Activated naive CD8-positive, alpha-beta T cell (primary cell): Measurements from ENCODE around the gene NFKB2.

Experiments used
- H3K27ac Mint-ChIP-seq: one replicate; pipeline ENCODE4 v1.8.0; 2021; ENCODE audit warnings: mixed read lengths
- H3K27me3 Mint-ChIP-seq: one replicate; pipeline ENCODE4 v1.8.0; 2021; ENCODE audit warnings: mixed read lengths
- H3K36me3 Mint-ChIP-seq: one replicate; pipeline ENCODE4 v1.8.0; 2021; ENCODE audit warnings: mixed read lengths
- H3K4me1 Mint-ChIP-seq: one replicate; pipeline ENCODE4 v1.8.0; 2021; ENCODE audit warnings: low read depth, mixed read lengths
- H3K4me3 Mint-ChIP-seq: one replicate; pipeline ENCODE4 v1.8.0; 2021; ENCODE audit warnings: mild to moderate bottlenecking, mixed read lengths
- H3K9me3 Mint-ChIP-seq: one replicate; pipeline ENCODE4 v1.8.0; 2021; ENCODE audit warnings: low read depth, mixed read lengths

NFKB2 gene

DNA sequence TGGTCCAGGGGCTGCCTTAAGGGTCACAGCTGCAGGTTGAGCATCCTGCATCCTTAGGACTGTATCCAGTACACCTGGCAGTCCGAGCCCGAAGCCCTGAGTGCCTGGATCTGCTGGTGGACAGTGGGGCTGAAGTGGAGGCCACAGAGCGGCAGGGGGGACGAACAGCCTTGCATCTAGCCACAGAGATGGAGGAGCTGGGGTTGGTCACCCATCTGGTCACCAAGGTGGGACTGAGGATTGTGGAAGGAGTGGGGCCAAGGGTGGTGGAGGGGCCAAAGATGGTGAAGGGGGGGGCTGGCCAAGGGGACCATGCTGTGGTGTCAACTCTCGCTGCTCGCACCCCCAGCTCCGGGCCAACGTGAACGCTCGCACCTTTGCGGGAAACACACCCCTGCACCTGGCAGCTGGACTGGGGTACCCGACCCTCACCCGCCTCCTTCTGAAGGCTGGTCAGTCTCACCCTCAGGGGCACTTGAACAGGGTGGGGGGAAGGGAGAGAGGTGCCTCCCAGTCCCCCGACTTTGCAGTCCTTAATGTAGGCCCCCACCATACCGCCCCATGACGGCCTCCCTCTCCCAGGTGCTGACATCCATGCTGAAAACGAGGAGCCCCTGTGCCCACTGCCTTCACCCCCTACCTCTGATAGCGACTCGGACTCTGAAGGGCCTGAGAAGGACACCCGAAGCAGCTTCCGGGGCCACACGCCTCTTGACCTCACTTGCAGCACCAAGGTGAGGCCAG is 5.3 kb downstream of the NFKB2 start:
- peaks cover 2% of the 10 kb centered on the region for H3K36me3 Mint-ChIP-seq
- H3K27me3 Mint-ChIP-seq = no peaks in the 10 kb centered on the region

DNA sequence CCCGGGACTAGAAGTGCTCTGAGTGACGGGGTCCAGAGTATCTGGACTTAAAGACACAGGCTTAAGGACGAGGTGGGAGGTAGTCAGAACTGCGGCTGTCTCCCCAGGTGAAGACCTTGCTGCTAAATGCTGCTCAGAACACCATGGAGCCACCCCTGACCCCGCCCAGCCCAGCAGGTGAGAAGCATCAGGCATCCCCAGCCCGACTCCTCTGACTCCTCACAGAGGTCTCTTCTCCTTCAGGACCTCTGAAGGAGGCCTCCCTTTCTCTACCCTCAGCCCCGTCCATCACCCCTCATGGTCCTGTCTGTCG is 5.8 kb downstream of the NFKB2 start:
- Mint-ChIP-seq H3K36me3 (peaks cover 2% of the 10 kb centered on the region), H3K4me3 (no peak overlapping the region), H3K27ac (no peak overlapping the region), H3K27me3 (no peaks in the 10 kb centered on the region), H3K4me1 (peaks cover 33% of the 10 kb centered on the region), H3K9me3 (no peaks in the 10 kb centered on the region)

More for the DNA sequence above, 5.3 kb downstream of the NFKB2 start:
- peak overlapping the region; percentile 46 for H3K27ac Mint-ChIP-seq
- no peak overlapping the region for H3K4me3 Mint-ChIP-seq
- H3K9me3 Mint-ChIP-seq = no peaks in the 10 kb centered on the region
- peaks cover 35% of the 10 kb centered on the region for H3K4me1 Mint-ChIP-seq

DNA sequence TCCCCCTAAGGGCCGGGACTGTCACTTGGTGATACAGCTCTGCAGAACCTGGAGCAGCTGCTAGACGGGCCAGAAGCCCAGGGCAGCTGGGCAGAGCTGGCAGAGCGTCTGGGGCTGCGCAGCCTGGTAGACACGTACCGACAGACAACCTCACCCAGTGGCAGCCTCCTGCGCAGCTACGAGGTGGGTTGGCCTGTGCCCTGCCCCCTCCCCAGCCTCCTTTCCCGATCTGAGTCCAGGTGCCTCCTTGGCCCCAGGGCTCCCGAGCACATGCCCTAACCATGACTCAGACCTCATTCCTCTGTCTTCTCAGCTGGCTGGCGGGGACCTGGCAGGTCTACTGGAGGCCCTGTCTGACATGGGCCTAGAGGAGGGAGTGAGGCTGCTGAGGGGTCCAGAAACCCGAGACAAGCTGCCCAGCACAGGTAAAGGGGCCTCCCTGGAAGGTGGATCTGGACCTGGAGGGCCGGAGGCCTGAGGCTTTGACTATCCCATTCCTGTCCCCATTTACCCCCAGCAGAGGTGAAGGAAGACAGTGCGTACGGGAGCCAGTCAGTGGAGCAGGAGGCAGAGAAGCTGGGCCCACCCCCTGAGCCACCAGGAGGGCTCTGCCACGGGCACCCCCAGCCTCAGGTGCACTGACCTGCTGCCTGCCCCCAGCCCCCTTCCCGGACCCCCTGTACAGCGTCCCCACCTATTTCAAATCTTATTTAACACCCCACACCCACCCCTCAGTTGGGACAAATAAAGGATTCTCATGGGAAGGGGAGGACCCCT is 6.4 kb downstream of the NFKB2 start:
- H3K36me3 Mint-ChIP-seq = peaks cover 2% of the 10 kb centered on the region
- no peak overlapping the region for H3K4me3 Mint-ChIP-seq
- no peaks in the 10 kb centered on the region for H3K9me3 Mint-ChIP-seq
- H3K27ac Mint-ChIP-seq = no peak overlapping the region
- H3K4me1 Mint-ChIP-seq = peaks cover 29% of the 10 kb centered on the region
- no peaks in the 10 kb centered on the region for H3K27me3 Mint-ChIP-seq

DNA sequence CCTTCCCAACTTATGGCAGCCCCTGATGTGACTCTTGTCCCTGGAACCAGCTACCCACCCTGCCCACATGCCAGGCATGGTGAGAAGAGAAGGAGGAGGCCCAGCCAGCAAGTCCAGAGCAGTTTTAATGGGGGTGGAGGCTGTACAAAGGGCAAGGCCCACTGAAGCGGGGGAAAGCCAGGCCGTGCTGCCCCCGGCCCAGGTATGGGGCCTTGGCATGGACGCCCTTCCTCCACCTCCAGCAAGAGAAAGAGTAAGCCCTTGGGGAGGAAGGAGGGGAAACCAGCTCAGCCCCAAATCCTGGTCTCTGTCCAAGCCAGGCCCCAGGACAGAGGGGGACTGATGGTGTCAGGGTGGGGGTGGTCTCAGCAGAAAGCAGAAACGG is 7.0 kb downstream of the NFKB2 start:
- H3K9me3 Mint-ChIP-seq = no peaks in the 10 kb centered on the region
- no peak overlapping the region for H3K4me3 Mint-ChIP-seq
- H3K27ac Mint-ChIP-seq = no peak overlapping the region
- no peaks in the 10 kb centered on the region for H3K27me3 Mint-ChIP-seq
- peaks cover 26% of the 10 kb centered on the region for H3K4me1 Mint-ChIP-seq
- H3K36me3 Mint-ChIP-seq = peaks cover 2% of the 10 kb centered on the region

DNA sequence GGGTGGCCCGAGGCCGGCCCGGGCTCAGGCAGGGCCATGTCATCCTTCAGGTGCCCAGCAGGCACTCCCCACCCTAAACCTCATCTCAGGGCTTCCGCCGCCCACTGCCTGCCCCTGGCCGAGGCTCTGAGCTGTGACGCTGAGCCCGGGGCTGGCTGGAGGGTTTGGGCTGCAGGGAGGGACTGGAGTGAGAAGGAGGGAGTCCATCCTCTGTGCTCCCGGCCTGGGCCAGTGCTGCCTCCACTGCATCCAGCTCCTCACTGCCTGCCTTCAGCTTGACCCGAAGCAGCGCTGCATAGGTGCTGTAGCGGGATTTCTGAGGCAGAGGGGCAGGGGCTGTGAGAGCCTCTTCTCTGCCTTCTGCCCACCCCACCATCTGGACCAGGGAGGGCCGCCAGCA is 7.6 kb downstream of the NFKB2 start:
- Mint-ChIP-seq H3K9me3 (no peaks in the 10 kb centered on the region), H3K36me3 (peaks cover 2% of the 10 kb centered on the region), H3K27ac (no peak overlapping the region), H3K27me3 (no peaks in the 10 kb centered on the region), H3K4me3 (no peak overlapping the region), H3K4me1 (peaks cover 24% of the 10 kb centered on the region)

DNA sequence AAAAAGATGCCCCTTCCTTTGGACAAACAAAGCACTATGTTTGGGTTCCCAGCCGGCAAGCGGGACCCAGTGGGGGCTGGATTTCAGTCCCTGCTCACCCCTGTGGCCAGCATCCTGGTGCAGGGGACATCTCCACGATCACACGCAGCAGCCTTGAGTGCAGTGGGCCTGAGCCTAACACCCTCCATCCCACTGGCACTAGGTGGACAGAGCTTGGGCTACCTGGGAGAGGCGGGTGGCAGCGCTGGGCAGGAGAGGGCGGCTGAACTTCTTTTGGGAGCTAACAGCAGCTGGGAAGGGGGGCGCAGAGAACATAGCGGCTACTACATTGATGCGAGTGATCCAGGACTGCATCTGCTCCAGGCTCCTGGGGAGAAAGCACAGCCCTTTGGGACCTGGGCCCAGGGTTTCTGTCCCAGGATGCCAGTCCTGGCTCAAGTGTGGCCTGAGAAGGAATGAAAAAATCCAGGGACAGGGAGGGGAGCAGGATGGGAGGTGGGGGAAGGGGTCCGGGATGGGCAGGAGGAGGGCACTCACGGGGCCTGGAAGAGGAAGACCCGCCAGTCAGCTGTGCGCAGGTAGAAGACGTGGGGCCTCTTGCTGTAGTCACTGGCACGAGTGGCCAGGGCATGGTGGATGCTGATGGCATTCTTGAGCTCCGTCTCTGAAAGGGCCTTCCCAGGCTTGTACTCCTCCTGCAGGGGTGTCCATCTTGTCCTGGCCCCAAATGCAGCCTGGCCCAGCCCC is 9.0 kb downstream of the NFKB2 start:
- Mint-ChIP-seq H3K4me3 (no peak overlapping the region), H3K4me1 (peaks cover 21% of the 10 kb centered on the region), H3K36me3 (peaks cover 2% of the 10 kb centered on the region), H3K27me3 (no peaks in the 10 kb centered on the region), H3K9me3 (no peaks in the 10 kb centered on the region), H3K27ac (no peak overlapping the region)

DNA sequence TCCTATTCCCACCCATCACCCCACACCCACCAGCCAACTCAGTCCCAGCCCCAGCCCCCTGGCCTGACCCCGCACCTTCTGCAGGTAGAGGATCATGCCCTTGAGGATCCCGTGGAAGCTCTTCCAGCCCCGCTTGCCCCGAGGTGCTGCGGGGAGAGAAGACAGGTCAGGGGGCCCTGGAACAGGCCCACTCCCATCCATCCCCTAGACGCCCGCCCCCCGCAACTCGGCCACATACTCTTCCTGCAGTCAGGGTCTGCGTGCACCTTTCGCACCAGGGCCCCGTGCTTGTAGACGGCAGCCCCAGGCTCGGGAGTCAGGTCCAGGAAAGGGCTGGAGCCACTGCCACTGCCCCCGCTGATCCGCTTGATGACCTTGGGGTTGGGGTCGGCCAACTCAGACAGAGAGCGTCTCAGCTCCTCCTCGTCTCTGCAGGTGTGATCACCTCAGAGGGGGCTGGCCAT is 9.6 kb downstream of the NFKB2 start:
- no peaks in the 10 kb centered on the region for H3K9me3 Mint-ChIP-seq
- no peaks in the 10 kb centered on the region for H3K27me3 Mint-ChIP-seq
- H3K4me1 Mint-ChIP-seq = peaks cover 24% of the 10 kb centered on the region
- no peak overlapping the region for H3K27ac Mint-ChIP-seq
- no peak overlapping the region for H3K4me3 Mint-ChIP-seq
- peaks cover 2% of the 10 kb centered on the region for H3K36me3 Mint-ChIP-seq

DNA sequence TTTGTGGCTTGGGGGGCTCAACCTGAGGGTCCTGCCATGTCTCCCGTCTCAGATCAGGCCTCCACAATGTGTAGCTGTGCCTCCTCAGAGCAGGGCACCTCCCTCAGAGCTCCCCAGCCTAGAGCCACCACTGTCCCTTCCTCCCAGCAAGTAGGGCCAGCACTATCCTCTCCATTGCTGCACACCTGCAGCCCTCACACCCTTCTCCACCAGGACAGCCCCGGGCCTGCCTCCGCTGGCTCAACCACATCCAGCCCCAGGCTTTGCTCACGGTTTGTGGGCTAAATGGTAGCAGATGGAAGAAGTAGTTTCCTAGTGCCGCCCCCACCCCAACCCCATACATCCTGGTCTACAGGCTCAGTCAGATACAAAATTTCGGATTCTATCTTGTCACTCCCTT is 10.1 kb downstream of the NFKB2 start:
- peaks cover 25% of the 10 kb centered on the region for H3K4me1 Mint-ChIP-seq
- H3K4me3 Mint-ChIP-seq = no peak overlapping the region
- no peaks in the 10 kb centered on the region for H3K27me3 Mint-ChIP-seq
- no peak overlapping the region for H3K27ac Mint-ChIP-seq
- no peaks in the 10 kb centered on the region for H3K9me3 Mint-ChIP-seq
- H3K36me3 Mint-ChIP-seq = no peaks in the 10 kb centered on the region

DNA sequence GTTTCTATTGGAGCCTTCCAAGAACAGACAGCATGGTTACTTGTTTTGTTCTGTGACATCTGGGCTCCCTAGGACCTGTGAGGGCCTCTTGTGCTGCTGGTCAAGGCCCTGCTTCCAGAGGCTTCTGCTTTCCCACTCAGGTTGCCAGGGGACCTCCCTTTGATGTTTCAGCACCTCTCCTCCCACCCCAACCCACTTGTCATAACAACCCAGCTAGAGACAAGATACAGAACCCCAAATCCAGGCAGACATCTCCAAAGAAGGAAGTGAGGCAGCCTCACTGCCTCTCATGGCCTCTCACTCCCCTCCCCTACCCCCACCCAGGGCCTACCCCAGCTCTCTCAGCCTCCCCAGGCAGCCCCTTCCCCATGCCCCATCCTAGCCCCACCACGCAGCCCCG is 11.3 kb downstream of the NFKB2 start:
- H3K36me3 Mint-ChIP-seq = no peaks in the 10 kb centered on the region
- no peak overlapping the region for H3K27ac Mint-ChIP-seq
- H3K27me3 Mint-ChIP-seq = no peaks in the 10 kb centered on the region
- H3K9me3 Mint-ChIP-seq = no peaks in the 10 kb centered on the region
- peaks cover 30% of the 10 kb centered on the region for H3K4me1 Mint-ChIP-seq
- no peak overlapping the region for H3K4me3 Mint-ChIP-seq

DNA sequence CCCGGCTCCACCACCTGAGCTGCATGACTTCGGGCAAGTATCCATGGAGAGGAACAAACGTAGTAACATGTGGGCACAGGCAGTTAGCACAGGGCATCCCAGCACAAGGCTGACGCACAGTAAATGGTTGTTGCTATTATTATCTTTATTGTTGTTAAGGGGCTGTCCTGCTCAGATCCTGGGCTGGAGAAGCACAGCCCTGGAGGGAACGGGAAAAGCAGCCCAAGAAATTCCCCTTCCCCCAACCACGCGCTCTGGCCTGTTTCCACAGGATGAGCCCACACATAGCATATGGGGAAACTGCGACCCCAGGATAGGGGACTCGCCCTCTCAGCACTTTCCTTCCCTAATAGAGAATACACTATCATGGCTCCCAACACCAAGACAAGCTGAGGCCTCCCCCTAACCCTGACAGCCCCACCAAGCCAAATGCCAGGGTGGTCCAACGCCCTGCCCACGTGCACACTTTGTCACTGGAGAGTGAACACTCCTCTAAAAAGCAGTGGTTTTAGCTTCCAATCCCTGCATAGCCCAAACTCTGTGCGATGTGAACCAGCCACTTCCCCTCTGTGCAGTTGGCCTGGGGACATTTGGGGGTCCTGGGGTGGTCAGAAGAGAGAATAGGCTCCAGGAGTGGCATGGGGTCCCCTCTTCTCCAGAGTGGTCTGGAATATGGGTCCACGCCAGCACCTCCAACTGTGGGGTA is 12.1 kb downstream of the NFKB2 start:
- H3K27ac Mint-ChIP-seq = peak overlapping the region; percentile 88
- no peaks in the 10 kb centered on the region for H3K9me3 Mint-ChIP-seq
- H3K27me3 Mint-ChIP-seq = no peaks in the 10 kb centered on the region
- H3K36me3 Mint-ChIP-seq = no peaks in the 10 kb centered on the region
- peak overlapping the region; percentile 30 for H3K4me3 Mint-ChIP-seq
- peaks cover 31% of the 10 kb centered on the region for H3K4me1 Mint-ChIP-seq

DNA sequence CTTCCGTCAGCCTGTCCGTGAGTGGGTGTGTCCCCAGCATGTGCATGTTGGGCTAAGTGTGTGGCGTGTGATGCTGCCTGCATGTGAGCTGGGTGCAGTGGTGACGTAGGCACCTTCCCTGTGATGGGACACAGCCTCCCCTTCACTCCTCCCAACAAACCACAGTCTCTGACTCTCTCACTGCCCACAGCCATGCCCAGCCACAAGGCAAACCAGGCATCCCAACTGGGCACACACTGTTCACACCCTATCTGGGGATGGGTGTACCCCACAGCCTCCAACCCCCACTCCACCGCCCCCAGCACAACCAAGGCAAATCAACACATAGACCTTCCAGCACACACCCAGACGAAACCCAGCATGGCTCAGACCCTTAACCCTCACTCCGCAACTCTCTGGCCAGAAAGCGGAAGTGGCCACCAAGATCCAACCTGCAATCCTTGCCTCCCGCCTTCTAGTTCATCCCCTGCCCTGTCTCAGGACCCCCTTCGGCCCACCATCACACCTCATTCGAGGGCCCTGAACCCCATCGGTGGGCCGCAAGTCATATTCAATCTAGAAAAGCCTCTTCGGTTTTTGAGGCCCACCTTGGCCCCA is 12.7 kb downstream of the NFKB2 start:
- H3K27ac Mint-ChIP-seq = peak overlapping the region; percentile 88
- no peaks in the 10 kb centered on the region for H3K36me3 Mint-ChIP-seq
- peaks cover 37% of the 10 kb centered on the region for H3K4me1 Mint-ChIP-seq
- no peaks in the 10 kb centered on the region for H3K9me3 Mint-ChIP-seq
- no peaks in the 10 kb centered on the region for H3K27me3 Mint-ChIP-seq
- H3K4me3 Mint-ChIP-seq = peak overlapping the region; percentile 86

DNA sequence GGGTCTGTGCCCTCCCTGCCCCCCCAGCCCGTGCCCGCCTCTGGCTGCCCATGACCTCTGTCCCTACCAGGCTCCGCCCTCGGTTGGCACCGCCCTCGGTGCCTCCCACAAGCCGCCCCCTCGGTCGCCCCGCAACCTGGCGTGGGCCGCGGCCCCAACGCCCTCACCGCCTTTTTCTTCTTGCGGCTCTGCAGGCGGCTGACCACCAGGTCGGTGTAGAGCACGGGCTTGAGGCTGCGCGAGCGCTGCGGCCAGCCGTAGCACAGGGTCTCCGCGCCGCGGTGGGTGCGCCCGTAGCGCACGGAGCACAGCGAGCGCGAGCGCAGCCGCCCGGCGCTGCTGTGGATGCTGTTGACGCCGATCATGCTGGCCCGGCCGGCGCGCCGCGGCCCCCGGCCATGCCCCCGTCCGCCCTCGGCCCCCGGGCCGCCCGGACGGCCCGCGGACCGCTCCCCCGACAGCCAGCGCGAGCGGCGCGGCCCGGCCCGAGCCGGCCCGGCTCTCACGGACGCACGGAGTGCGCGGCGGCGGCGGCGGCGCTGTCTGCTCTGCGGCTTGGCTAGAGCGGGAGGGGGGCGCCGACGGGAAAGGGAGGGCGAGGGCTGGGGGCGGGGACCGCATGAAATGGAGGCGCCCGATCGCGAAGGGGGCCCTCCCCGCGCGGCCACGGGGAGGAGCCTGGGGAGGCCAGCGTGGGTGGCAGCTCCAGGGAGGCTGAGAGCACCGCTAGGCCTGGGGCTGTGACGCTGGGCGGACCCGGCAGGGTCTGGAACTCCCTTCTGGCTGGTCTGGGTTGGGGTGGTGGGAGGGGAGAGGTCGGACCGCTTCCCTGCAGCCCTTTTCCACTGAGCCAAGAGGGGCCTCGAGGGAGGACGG is 13.5 kb downstream of the NFKB2 start:
- no peaks in the 10 kb centered on the region for H3K36me3 Mint-ChIP-seq
- peaks cover 39% of the 10 kb centered on the region for H3K4me1 Mint-ChIP-seq
- H3K27me3 Mint-ChIP-seq = no peaks in the 10 kb centered on the region
- no peaks in the 10 kb centered on the region for H3K9me3 Mint-ChIP-seq
- H3K27ac Mint-ChIP-seq = no peak overlapping the region
- H3K4me3 Mint-ChIP-seq = peak overlapping the region; percentile 89

DNA sequence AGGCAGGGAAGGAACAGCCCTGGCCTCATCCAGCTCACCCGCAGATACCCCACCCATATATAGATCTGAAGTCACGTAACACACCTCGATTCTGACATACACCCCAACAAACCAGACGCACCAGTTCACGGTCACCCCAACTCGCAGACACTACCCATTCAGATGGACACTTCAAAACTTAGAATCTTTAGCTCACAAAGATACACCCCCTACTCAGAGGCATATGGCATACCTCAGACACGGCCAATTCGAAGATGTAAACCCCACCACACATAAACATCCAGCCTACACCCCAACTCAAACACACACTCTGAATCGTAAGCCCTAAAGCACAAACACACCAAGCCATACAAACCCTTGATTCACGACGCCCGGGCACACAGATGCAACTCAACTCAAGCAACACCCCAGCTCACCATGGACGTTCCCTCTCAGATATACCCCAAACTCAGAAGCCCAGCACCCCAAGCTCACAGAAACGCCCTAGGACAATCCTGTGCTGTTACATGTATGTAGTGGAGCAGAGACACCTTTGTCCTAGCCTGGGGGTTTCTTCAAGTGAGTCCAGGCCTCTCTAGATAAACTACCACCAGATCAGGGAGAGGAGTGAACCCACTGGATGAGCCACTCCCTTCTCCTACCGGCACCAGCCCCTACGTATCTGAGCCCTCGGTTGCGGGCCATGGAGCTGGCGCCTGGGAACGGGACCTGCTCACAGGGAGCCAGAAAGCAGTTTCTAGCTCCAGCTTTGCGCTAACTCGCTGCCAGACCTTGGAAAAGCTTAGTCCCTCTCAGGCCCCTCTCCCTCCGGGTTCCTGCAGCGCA is 14.3 kb downstream of the NFKB2 start:
- H3K9me3 Mint-ChIP-seq = no peaks in the 10 kb centered on the region

More for the DNA sequence above, 14.3 kb downstream of the NFKB2 start:
- no peaks in the 10 kb centered on the region for H3K36me3 Mint-ChIP-seq
- H3K27ac Mint-ChIP-seq = peak overlapping the region; percentile 77
- H3K4me3 Mint-ChIP-seq = peak overlapping the region; percentile 89
- H3K4me1 Mint-ChIP-seq = peaks cover 39% of the 10 kb centered on the region
- H3K27me3 Mint-ChIP-seq = no peaks in the 10 kb centered on the region
